Islet precursor cell (in vitro differentiated cells): Measurements from ENCODE around the gene TMEM132C.
"Not testable (repeated sequence)": the region's sequence is repeated elsewhere in the genome, so short reads cannot be mapped to it uniquely, and the experiment has no call there.

Experiments
- DNase-seq: peaks from one replicate; pipeline ENCODE4 v3.0.0-alpha.2; 2018

TMEM132C gene

GRCh38 chr12:128571906-128572810, 305.2 kb downstream of the TMEM132C start:
- DNase-seq: no peak

DNA sequence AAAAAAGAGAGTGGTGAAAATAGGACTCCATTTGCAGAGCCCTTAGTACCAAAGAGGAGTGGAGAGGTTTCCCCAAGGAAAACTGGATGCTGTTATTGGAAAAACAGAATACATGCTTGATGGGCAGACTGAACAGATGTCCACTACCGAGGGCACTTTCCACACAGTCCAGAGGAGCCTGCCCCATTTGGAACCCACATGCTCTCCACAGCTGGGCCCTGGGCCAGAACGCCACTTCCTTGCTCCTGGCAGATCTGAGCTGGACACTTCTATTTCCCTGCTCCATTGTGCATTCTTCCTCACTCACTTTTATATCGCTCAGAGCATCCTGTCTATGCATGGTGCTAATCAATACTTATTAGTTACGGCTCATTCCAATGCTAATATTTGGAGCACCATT, 306.9 kb downstream of the TMEM132C start:
- no peak for DNase-seq

DNA sequence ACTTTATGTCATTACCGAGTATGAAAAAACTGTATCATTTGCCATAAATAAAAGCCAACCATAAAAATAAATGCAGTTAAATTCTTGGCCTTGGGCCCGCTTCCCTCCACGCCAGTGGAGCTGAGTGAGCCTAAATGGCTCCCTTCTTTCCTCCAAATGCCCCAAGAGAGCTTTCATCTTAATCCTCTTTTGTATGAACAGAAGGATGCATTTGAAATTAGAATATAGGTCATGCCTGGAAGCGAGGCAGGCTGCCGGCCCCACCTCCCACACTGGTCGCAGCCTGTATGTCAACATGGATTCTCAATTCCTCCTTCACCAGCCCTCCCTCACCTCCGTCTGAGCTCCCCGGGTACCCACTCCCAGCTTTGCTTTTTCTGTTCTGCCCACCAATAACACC, 311.1 kb downstream of the TMEM132C start:
- DNase-seq: no peak

- no peak for DNase-seq
Measured at GRCh38 chr12:128581321-128581761, 314.4 kb downstream of the TMEM132C start.

- DNase-seq: no peak
Measured at GRCh38 chr12:128583453-128583852, 316.5 kb downstream of the TMEM132C start.

GRCh38 chr12:128586451-128587029, 319.6 kb downstream of the TMEM132C start:
- DNase-seq: no peak

GRCh38 chr12:128587918-128588317, 320.9 kb downstream of the TMEM132C start:
- no peak for DNase-seq

DNA sequence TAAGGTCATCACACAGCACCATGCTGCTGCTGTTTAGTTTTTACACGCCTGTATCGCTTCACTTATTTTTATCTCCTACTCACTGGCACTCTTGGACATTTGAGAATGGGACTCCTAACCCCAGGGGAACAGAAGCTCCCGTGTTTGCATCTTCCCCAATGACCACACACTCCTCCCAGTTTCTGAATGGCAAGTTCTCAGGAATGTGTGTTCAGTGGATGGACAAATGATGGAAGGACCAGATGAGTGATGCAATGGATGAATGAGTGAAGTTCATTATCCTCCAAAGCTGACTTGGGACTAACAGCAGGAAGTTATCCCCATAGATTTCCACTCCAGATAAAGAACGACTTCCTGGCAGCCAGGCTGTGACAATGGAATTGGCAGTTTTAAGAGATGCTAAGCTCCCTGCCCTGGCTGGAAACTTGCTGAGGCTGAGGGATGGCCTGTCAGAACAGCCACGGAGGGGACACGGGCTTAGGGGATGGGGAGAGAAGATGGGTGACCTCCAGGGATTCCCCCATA, 325.3 kb downstream of the TMEM132C start:
- no peak for DNase-seq

DNA sequence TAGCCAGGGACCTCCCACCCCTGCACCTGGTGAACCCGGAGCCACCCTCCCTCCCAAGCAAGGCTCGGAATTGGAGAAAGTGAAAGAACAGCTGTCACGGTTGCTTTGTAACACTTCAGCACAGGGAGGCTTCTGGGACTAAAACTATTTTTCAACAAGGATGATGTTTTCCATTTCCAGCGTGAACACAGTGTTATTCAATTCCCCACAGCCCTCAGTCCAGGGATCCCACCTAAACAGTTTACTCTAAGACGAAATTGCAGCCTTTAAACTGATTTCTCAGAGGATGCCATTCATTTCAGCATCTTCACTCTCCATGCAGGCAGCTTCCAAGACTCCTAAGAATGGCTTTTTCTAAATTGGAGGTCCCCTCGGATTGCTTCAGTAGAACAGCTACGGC, 327.6 kb downstream of the TMEM132C start:
- no peak for DNase-seq

DNA sequence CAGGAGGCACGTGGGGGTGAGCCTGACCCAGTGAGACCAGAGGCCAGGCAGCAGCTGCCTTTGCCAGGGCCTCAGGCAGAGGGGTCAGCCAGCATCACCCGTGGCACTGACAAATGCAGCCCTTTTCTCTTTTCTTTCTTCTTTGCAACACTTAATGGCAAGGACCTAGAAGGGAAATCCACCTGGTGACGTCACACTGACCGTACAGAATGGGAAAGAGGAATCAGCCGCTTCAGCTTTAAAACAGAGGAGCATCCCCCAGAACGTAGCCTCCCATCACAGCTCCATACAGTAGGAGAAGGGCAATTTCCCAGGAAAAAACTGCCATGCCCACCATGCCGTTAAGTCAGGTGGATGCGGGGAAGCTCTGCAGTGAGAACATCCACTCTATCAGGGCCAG, 328.6 kb downstream of the TMEM132C start:
- no peak for DNase-seq

DNA sequence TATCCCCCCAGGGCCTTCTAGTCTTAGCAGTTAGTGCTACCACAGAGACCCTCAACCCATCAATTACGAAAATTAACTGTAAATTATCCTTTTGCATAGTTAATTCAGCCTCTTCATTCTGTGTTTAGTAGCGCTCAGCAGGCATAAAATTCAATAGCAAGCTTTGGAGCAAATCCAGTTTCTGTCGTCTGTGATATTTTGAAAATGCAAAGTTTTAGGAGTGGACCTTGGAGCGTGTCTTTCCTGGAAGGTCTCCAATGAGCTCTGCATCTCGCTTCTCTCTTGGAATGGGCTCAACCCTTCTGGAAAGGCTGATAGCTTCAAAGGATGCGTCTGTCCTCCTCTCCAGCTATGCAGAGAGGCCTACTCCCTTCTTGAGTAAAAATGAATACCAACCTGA, 333.9 kb downstream of the TMEM132C start:
- no peak for DNase-seq

DNA sequence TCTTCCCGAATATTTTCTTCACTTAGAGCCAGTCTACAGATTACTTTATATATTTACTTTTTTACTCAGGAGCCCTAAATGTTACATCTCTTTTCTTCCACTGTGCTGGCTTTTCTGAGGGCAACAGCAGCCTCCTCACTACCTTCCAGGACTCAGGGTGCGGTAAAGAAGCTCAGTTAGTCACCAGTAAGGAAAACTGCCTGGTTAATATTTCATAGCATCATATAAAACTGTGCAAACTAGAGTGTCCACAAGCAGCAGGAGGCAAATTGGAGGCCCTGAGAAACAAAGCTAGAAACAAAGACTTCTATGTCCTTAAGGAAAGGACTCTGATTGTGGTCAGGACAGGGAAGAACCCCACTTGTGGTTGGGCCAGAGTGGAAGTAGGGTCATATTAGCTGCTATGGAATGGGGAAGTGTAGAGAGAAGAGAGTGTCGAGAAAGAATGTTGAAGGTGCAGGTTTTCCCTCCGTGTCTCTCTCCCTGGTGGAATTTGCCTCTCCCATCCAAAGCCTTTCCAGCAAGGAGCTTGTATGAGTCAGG, 336.7 kb downstream of the TMEM132C start:
- DNase-seq: no peak

GRCh38 chr12:128604219-128604618, 337.2 kb downstream of the TMEM132C start:
- DNase-seq: not testable (repeated sequence)

GRCh38 chr12:128606051-128606450, 339.1 kb downstream of the TMEM132C start:
- no peak for DNase-seq

DNA sequence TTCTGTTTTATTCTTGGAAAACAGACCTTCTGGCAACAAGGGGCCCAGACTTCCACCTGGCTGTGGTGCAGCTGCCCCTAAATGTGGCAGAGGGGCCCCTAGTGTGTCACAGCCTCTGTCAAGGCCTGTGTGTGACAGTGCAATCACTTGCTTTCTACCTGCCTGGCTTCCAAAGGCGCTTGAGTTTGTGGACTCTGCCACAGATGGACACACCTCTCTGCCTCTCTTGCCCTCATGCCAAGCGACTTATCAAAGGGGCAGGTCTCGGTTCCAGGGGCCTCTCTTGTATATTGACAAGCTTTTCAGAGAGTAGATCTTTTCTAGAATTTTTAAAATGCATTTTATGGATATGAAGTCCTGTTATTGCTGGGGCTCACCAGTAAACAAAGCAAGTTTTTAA, 339.6 kb downstream of the TMEM132C start:
- no peak for DNase-seq

GRCh38 chr12:128606970-128607369, 340.0 kb downstream of the TMEM132C start:
- no peak for DNase-seq

GRCh38 chr12:128607641-128608040, 340.7 kb downstream of the TMEM132C start:
- no peak for DNase-seq

GRCh38 chr12:128609861-128610260, 342.9 kb downstream of the TMEM132C start:
- DNase-seq: no peak

- no peak for DNase-seq
Measured at GRCh38 chr12:128611736-128612135, 344.8 kb downstream of the TMEM132C start.

DNA sequence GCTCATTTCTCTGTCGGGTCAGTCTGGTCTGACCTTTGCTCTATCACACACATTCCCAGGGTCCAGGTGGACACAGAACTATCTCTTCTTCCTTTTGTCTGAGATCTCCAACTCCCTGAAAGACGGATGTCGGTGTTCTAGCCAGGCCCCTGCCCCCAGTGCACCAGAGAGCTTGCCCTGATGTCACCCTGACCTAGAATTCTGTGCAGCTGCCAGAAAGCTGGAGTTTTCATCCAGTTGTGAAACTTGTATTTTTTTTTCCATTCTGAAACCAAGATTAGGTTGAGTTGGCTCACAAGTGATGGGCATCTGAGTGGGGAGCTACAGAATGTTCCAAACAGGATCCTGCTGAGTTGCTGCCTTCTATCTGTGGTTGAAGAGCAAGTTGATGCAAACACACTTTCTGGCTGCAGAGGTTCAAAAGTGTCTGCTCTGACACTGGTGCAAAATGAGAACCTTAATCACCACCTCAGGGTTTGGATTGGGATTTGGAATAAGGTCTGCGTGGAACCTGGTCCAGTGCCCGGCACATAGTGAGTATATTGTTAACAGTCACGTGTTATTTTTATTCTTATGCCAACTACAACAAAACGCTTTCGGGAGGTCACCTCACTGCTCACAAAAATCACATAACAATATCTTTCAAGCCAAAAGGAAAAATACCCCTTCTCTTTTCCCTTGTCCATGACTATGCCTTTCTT, 345.3 kb downstream of the TMEM132C start:
- no peak for DNase-seq

- DNase-seq: no peak
Measured at GRCh38 chr12:128613837-128614590, 347.0 kb downstream of the TMEM132C start.

DNA sequence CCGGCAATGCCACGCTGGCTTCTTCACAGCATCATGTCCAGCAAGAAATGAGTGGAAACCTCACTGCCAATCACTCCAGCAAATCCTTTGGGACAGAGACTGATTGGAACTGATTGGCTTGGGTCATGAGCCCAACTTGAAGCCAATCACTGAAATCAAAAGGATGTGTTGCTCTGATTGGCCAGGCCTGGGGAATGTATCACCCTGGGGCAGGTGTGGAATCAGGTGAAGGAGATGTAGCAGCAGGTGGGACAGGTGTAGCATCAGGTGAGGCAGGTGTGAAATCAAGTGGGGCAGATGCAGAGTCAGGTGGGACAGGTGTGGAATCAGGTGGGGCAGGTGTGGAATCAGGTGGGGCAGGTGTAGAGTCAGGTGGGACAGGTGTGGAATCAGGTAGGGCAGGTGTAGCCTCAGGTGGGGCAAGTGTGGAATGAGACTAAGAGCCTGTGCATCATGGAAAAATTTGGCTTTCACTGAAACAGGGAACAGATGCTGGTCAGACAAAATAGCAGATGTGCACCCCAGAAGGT, 350.4 kb downstream of the TMEM132C start:
- no peak for DNase-seq
